GM19193 (cell line): Measurements from ENCODE around the gene MDH1B.

Experiments used
- POLR2A ChIP-seq: IDR thresholded peaks from 4 replicates; pipeline ENCODE4 v1.6.1; 2011; ENCODE audit not compliant: insufficient read depth, insufficient read length; ENCODE audit errors: extremely low read depth

MDH1B gene

GRCh38 chr2:206718296-206718695 lies 46.8 kb downstream of the MDH1B start, which contains the start of gene DYTN:
DYTN (minus strand) TSS chr2:206718396; CDS start chr2:206718279, 117 bp downstream.
- TF ChIP-seq POLR2A: no peak

GRCh38 chr2:206716623-206717022 lies 48.5 kb downstream of the MDH1B start:
- TF ChIP-seq POLR2A: no peak

GRCh38 chr2:206713746-206714145 lies 51.4 kb downstream of the MDH1B start:
- no peak for TF ChIP-seq POLR2A

GRCh38 chr2:206708286-206708685 lies 56.8 kb downstream of the MDH1B start:
- no peak for TF ChIP-seq POLR2A

GRCh38 chr2:206707164-206707701 lies 57.9 kb downstream of the MDH1B start:
- TF ChIP-seq POLR2A: no peak

GRCh38 chr2:206701952-206702605 lies 63.0 kb downstream of the MDH1B start:
- no peak for TF ChIP-seq POLR2A

- TF ChIP-seq POLR2A: no peak
Observed at GRCh38 chr2:206700156-206700555, 65.0 kb downstream of the MDH1B start.

GRCh38 chr2:206698811-206699210 lies 66.3 kb downstream of the MDH1B start:
- TF ChIP-seq POLR2A: no peak

GRCh38 chr2:206696910-206697309 lies 68.2 kb downstream of the MDH1B start:
- no peak for TF ChIP-seq POLR2A

- TF ChIP-seq POLR2A: no peak
Observed at GRCh38 chr2:206693399-206694137, 71.6 kb downstream of the MDH1B start.

- TF ChIP-seq POLR2A: no peak
Observed at GRCh38 chr2:206692971-206693370, 72.2 kb downstream of the MDH1B start.

GRCh38 chr2:206688990-206689389 lies 76.1 kb downstream of the MDH1B start:
- no peak for TF ChIP-seq POLR2A

GRCh38 chr2:206688453-206688852 lies 76.7 kb downstream of the MDH1B start:
- no peak for TF ChIP-seq POLR2A
